ENCODE measurements around the gene TNIK.

TNIK gene

DNA sequence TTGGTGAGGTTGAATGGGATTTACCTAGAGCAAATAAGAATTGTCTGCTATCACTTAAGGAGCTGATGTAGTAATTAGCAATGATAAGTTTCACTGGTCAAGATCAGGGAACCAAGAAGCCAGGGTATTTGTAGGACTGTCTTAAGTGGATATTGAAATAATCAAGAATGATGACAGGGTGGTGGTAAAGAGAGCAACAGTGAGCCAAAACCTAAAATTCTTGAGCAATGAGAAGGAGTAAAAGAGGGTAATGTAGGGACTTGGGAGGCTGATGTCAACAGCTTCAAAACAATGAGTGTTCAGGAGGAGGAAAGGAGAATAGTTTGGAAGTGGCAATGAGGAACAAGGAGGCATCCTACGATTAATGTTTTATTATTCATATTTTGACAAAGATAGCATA, 402.1 kb downstream of the TNIK start:
- DNase-seq = no peak

DNA sequence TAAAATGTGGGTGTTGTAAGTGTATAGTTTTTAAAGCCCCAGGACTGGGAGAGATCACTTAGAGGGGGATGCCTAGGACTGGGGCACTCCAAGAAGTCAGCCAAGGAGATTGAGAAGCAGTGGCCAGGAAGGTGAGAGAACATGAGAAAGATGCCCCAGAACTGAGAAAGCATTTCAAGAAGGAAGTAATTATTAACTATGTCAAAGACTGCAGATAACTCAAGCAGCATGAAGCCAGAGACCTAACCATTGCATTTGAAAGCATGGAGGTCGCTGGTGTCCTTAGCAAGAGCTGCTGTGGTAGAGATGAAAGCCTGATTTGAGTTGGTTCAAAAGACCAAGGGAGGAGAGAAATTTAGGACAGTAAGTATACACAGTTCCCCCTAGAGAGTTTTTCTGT, 403.1 kb downstream of the TNIK start:
- no peak for DNase-seq

GRCh38 chr3:171056528-171056927, 403.7 kb downstream of the TNIK start:
- no peak for DNase-seq

GRCh38 chr3:171055336-171056178, 404.6 kb downstream of the TNIK start:
- DNase-seq = no peak

DNA sequence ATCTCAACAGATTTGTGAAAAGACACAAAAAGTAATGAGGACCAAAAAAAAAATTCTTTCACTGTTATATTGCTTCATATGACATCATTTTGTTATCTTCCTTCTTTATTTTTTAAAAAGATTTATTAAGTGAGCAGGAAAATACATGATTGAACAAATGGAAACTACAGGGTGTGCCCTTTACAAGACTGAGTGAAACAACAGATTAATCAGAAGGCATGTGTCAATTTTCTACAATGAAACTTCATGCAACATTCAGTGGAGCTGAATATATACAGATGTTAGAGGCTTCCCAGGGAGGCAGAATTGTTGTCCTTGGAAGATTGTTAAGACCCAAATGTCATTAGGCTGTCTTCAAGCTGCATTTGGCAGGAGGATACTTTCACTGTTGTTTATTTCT, 405.3 kb downstream of the TNIK start:
- no peak for DNase-seq

DNA sequence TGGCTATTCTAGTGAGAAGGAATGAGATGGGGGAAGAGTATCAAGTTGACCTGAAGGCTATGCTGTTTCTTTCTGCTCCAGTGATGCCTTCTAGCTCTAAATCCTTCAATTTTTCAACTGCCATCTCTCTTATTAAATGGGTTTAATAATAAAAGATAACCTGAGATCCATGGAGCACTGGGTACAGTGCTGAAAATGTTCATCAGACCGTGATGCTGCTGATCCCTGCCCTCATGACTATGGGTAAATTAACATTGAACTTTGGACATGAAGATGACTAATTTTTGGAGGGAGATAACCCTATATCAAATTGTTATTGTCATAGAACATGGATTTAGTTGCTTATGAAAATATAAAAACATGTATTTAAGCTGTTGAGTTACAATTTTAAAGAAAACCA, 406.0 kb downstream of the TNIK start:
- no peak for DNase-seq

DNA sequence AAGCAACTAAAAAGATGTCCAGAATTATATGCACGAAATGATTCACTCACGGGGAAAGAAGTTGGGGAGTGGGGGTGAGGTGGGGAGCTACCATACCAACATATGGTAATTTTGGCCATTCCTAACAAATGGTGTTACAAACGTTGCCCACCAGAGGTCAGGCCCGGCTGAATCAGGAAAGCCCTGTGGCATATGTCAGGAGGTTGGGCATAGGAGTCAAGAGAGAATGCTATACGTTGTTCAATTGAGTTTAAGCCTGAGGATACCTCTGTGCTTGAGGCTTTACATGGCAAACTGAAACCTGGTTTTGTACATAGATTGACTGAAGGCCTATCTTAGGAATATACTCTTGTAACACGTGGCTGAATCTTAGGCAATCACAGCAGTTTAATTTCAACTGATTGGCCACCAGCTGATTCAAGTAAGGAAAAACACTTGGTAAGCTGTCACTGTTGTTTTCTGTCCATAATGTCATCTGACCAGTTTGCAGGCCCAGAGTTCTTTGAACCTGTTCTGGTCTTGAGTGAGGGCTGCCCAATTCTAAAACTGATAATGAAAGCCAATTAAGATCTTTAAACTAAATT, 410.3 kb downstream of the TNIK start:
- peak; percentile 86 for DNase-seq

DNA sequence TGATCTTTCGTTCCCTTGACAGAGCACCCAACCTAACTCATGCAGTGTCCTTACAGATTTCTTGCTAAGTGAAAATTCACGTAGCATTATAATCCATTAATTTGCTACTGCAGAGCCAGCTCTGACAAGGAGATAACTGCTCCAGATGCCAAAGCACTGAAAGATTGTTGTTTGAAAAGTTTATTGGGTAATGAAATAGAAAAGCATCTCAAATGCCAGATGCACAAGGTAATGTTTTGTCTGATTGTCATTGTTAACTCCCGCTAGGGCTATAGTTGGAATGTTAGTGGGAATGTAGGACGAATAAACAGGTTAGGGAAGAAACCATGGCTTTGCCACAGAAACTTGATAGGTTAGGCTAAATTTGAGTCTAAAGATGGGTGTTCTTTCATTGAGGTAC, 413.4 kb downstream of the TNIK start:
- DNase-seq = no peak

GRCh38 chr3:171044835-171045793, 415.1 kb downstream of the TNIK start:
- no peak for DNase-seq

DNA sequence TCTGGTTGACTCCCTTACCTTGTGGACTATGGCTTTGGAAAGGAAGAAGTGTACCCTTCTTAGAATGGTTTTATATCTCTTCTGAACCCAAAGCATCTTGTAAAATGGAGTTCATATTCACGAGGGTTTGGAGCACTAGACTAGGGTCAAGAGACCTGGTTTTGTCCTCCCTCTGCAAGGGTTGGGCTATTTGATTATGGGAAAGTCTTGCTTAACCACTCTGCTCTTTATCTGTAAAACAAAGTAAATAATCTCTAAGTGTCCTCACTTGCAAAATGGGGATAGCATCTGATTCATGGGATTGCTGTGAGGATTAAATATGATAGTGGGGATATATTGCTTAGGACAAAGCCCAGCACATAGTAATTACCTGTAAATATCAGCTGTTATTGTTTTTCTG, 415.8 kb downstream of the TNIK start:
- no peak for DNase-seq

GRCh38 chr3:171039674-171040073, 420.5 kb downstream of the TNIK start:
- no peak for DNase-seq

GRCh38 chr3:171038342-171038741, 421.9 kb downstream of the TNIK start:
- no peak for DNase-seq

- no peak for DNase-seq
Observed at GRCh38 chr3:171028779-171029232, 431.4 kb downstream of the TNIK start.

GRCh38 chr3:171028025-171028778, 432.0 kb downstream of the TNIK start:
- peak; percentile 48 for DNase-seq

DNA sequence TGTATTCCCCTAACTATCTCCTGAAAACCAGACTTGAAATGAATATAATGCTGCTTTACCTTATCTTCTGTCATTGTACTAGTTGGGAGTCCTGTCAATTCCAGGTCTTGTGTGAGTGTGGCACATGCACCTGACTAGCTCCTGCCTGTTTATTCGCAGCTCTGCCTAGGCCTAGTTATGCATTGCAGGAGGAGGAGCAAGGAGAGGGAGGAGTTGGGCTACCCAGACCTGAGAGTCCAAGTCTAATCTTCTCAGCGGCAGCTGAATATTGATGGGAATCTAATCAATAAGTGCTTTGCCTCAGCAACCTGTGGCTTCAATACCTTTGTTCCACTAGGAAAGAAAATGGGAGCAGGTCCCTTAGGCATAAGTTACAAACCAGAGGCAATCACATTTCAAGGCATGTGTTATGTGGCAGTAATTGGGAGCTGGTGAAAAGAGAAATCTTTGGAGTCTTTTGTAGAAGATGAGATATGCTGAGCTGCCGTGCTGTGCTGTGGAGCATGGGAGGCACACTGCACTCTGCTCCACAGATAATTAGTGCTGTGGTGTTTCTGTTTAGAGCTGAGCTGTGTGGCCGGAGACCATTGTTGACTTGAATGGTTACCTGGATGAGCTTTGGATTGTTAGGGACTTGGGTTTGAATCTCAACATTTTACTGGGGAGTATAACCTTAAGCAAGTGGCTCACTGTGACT, 433.5 kb downstream of the TNIK start, which contains the start of gene SLC2A2:
SLC2A2 (minus strand) TSS at position 124 of the 697 bp plus-strand sequence; CDS start at position 74, 50 bp downstream.
- DNase-seq = no peak

GRCh38 chr3:171023566-171023965, 436.6 kb downstream of the TNIK start:
- DNase-seq = no peak

DNA sequence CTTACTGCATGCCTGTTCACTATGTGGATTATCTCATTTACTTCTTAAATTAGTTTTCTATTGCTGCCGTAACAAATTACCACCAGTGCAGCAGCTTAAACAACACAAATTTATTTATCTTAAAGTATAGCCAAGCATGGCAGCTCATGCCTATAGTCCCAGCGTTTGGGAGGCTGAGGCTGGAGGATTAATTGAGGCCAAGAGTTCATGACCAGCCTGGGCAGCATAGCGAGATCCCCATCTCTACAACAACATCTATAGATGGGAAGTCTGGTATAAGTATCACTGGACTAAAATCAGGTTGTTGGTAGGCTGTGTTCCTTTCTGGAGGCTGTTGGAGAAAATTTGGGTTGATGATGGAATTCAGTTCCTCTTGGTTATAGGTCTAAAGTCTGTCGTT, 438.8 kb downstream of the TNIK start:
- no peak for DNase-seq

DNA sequence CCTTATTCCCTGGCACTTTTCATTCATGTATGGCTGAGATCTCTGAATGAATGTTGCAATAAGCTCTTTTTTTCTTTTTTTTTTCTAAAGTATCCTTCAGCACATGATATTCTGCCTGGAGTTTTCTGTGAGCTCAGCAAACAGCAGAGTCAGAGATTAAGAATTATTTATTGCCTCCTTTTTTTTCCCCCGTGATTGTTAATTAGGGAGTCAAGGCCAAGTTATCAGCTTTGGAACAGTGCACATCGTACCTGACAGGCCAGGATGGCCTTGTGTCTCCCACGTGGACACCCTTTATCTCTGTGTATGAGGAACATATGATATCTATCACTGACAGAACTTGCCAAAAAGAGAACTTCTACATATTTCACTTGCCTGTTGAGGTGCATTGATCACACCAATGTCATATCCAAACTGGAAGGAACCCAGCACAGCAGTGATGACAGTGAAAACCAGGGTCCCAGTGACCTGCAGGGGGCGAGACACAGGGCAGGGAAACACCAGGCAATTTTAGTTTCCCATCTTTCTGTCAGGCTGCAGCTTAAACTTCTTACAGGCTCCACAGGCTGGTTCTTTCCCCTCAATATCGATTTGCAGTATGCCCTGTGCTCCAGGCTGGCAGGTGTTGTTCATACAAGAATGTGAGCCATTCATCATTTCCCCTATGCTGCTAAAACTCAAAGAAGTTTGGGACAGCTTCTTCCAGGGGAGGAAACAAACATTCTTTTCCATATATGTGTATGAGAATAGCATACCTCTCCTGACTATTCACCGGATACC, 441.9 kb downstream of the TNIK start:
- DNase-seq = peak; percentile 17

GRCh38 chr3:171013822-171014748, 446.1 kb downstream of the TNIK start:
- peak; percentile 33 for DNase-seq

GRCh38 chr3:171011873-171012336, 448.3 kb downstream of the TNIK start:
- no peak for DNase-seq

Data from hematopoietic multipotent progenitor cell treated with erythropoietin and hydrocortisone succinate and interleukin-3 and kit ligand, for 4 days (in vitro differentiated cells).